Globus pallidus (tissue), 1 donor: Measurements from ENCODE around the gene PDE2A.

Experiments used
- DNase-seq: peaks from one replicate; pipeline ENCODE4 v3.0.0-alpha.2; 2015; ENCODE audit warnings: low spot score

Gene PDE2A

DNA sequence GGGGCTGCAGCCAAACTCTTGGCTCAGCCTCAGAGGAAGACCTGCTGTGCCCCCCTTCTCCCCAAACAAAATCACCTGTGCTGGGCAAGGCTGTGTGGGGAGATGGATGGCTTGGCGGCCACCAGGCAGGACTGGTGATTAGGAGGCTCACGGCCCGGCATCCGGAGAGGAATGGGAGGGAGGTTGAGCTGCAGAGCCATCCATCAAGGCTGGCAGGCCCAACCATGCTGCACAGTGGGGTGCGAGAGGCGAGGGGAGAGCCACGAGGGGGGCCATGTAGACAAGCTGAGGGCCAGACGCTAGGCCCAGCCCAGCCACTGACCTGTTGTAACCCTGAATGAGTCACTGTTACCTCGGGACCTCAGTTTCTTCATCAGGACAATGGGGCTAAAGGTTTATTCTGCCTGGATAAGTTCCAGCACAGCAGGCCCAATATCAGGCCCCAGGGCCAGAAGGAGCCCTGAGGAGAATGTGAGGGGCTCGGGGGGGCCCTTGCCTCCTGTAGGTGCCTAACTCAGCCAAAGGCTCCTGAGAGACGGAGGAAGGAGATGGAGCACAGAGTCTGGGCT, 18.2 kb downstream of the PDE2A start:
- DNase-seq, result no peak

- no peak for DNase-seq
These were observed 19.2 kb downstream of the PDE2A start for GRCh38 chr11:72655014-72655413.

GRCh38 chr11:72653649-72654048, 20.6 kb downstream of the PDE2A start:
- DNase-seq, result no peak

- DNase-seq, result no peak
These were observed 21.2 kb downstream of the PDE2A start for GRCh38 chr11:72652873-72653630.

GRCh38 chr11:72652133-72652532, 22.1 kb downstream of the PDE2A start:
- DNase-seq, result no peak

DNA sequence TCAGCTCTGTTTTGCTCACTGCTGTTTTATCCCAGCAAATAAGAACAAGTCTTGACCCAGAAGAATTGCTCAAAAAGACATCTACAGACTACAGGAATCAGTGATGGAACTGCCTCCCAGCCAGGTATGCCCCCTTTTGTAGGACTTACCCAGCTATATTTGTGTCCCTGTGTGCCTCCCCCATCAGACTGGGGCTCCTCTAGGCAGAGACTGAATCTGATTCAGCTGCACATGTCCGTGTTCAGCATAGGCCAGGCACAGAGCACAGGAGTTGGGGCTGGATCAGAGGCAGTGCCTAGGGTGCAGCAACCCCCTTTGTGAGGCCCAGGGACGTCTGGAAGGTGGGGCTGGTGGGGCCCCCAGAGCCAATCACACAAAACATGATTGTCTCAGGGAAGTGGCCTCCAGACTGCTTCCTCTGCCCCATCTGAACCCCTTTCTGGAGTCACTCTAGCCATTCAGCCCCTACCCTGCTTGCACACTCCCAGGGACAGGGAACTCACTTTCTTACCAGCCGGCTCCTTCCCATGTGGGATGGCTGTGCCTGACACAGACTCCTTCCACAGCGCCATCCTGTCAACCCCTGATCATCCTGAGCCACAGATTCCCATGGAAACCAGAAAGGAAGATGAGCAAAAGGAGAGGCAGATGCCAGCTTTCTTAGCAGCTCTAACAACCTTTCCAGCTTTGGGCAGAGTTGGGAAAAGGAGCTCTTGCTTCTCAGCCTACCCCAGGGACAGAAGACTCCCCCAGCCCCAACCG, 24.8 kb downstream of the PDE2A start:
- no peak for DNase-seq

DNA sequence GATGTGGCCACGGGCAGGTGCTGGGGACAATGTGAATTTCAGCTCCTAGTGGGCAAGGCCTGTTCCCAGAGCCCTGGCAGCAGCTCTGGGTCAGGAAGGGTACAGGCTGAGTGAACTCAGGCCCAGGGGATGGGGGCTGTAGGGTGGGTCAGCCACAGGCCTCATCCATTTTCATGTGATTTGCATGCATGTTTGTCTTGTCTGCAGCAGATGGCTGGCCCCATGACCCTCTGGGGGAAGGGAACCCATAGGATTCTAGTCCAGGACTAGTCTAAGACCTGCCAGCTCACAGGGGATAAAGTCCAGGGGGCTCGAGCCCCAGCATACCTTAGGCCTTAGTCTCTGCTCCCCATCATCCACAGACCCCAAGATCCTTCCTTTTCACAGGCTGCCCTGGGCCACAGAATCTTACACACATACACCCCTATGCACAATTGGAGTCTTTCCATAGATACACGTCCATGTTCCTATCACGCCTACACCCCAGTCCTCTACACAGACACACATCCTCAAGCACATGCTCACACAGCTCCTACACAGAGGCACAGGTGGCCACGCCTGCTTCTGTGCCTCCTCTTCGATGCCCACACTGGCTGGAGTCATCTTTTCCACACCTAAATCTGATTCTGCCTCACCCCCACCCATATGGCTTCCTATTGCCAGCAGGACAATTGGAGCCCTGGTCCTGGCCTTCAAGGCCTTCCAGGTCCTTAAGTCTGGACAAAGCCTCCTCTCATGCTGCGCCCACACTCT, 25.7 kb downstream of the PDE2A start:
- no peak for DNase-seq

GRCh38 chr11:72647882-72648281, 26.3 kb downstream of the PDE2A start:
- no peak for DNase-seq

- no peak for DNase-seq
These were observed 27.8 kb downstream of the PDE2A start for GRCh38 chr11:72646472-72646871.

- DNase-seq, result no peak
These were observed 28.2 kb downstream of the PDE2A start for GRCh38 chr11:72646024-72646423.

GRCh38 chr11:72643547-72643946, 30.7 kb downstream of the PDE2A start:
- DNase-seq, result no peak

DNA sequence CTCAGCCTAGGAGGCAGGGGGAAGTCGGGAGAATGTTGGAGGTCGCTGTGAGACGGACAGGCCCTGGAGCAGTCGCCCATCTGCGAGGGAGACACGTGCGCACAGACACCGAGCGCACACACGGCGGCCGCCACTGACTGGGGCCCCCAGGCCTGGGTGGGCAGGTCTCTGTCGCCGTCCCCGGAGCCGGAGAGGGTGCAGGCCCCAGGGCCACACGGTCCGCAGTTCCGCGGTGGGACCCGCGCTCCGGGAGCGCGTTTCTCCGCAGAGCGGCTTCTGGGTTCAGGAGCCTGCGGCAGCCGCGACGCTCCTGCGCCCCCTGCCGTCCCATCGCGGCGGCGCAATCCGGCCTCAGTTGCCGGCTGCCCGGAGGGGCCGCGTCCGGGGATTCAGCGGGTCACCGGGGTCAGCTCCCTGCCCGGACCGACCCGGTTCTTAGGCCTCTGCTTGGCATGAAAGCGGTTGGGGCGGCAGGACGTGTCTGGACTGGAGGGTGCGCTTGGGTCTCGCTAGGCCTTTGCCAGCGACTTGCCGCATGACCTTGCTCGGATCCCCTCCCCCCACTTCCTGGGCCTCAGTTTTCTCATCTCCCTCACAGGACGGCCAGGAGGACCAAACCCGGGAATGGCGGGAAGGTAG, 31.2 kb downstream of the PDE2A start:
- no peak for DNase-seq

- DNase-seq, result no peak
These were observed 32.0 kb downstream of the PDE2A start for GRCh38 chr11:72642043-72642883.

- DNase-seq, result no peak
These were observed 32.6 kb downstream of the PDE2A start for GRCh38 chr11:72641522-72642042.

DNA sequence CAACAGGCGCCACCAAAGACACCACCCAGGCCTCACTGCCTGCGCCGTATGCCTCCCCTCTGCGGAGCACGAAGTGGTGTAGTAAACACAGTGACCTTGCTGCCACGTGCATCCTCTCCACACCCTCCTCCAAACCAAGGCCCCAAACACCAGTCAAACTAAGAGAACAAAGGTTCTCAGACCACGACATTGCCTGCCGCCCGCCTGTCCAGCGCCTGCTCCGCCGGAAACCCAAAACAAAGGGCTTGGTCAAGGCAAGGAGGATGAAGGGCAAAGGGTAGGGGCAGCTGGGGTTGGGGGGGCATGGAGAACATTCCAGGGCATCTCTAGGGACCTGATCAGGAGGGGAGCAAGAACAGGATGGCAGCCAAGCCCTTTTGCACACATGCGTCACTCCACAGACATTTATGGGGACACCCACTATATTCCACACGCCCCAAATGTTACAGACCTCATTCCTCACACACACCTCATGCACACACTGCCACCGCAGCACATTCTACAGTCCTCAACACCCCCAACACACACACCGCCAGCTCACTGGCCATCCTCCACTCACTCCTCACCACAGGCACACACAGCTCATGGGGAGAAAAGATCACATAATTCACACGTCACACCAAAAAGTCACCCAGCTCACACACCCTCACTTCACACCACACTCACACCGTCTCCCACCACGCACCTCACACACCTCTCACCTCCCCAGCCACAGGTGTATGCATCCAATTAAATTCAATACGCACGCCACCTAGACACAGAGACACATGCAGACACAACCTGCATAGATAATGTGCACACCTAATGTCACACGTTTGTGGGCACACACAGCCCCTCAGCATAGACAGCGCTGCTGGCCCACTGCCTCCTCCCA, 34.5 kb downstream of the PDE2A start:
- DNase-seq, result no peak

DNA sequence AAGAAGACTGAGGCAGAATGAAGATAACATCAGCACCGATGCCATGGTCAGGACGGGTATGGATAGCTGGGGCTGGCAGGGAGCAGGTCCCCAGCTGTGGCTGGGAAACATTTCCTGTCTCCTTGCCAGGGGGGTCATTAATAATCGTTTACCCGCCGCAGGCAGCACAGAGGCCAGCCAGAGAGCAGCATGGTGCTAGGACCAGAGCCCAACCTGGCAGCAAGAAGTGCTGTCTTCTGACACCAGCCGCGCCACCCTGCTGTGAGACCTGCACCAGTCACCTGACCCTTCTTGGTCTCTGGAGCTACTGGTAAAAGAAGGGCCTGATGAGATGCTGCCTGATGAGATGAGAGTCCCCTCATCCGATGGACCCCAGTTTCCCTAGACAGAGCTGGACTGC, 36.3 kb downstream of the PDE2A start:
- no peak for DNase-seq

DNA sequence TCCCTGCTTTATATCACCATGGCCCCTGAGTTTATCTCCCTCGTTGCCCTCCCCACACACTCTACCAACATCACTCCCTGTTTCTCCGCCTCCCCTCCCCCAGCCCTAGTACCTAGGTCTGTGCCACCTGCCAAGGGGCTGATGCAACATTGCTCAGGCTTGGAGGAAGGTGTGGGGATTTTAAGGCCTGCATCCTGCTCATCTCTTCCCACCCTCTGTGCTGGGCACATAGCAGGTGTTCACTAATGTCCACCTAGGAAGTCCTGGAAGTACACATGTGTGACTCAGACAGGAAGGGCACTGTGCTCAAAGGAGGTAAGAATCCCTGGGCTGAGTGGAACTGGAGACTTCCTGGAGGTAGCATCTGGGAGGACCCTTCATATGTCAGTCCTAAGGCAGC, 37.0 kb downstream of the PDE2A start:
- DNase-seq, result no peak

GRCh38 chr11:72636376-72636775, 37.8 kb downstream of the PDE2A start:
- no peak for DNase-seq

DNA sequence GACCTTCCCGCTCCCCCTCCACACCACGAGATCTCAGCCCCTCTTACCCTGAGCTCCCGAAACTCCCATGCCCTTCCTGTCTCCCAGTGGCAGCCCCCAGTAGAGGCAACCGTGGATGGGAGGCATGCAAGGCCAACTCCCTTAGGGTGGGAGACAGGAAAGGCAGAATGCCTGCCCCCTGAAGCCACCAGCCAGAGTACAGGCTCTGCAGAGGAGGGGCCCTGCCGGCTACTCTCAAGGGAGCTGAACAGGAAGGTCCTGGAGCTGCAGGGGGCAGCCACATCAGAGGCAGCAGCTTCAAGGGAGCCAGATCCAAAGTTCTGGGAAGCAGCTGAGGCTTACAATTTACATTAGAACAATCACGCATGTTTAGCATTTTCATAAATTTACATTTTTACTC, 38.3 kb downstream of the PDE2A start:
- DNase-seq, result no peak
